GM23338 (cell line): ENCODE data around the gene NCKIPSD. TPM values are rescaled to one million over a fixed set of nuclear protein-coding genes. Genes with fewer than 3 reads are reported as not detected.

ENCODE experiments used
- ATAC-seq: fragments of 200-7000 bp; cut with Tn5 transposase; 3 replicates; pipeline ENCODE4 v1.9.1; 2020
- DNase-seq: peaks from one replicate; pipeline ENCODE4 v3.0.0-alpha.2; 2015; ENCODE audit warnings: low spot score
- H2AFZ ChIP-seq: fragments of 200-600 bp; sonication (generic); 2 replicates; pipeline ENCODE4 v1.8.0; 2016; ENCODE audit warnings: antibody characterized with exemption, mild to moderate bottlenecking, moderate library complexity
- H3F3A ChIP-seq: fragments of 200-600 bp; sonication (generic); replicated peaks from 2 replicates; pipeline ENCODE4 v1.8.0; 2017; ENCODE audit warnings: antibody characterized with exemption, mixed run types, low read depth
- H3K27ac ChIP-seq: fragments of 200-600 bp; sonication (generic); 2 replicates; pipeline ENCODE4 v1.6.1; 2016; ENCODE audit warnings: low read depth
- H3K27me3 ChIP-seq: fragments of 200-600 bp; sonication (generic); 2 replicates; pipeline ENCODE4 v1.8.0; 2016; ENCODE audit warnings: mild to moderate bottlenecking, mixed run types, moderate library complexity; ENCODE audit not compliant: insufficient read depth
- H3K36me3 ChIP-seq: fragments of 200-600 bp; sonication (generic); 2 replicates; pipeline ENCODE4 v1.8.0; 2016; ENCODE audit warnings: mild to moderate bottlenecking; ENCODE audit not compliant: insufficient read depth
- H3K4me1 ChIP-seq: fragments of 200-600 bp; sonication (generic); 2 replicates; pipeline ENCODE4 v1.8.0; 2016; ENCODE audit warnings: mild to moderate bottlenecking, moderate library complexity; ENCODE audit not compliant: insufficient read depth
- H3K4me2 ChIP-seq: fragments of 200-600 bp; sonication (generic); 2 replicates; pipeline ENCODE4 v1.7.1; 2017; ENCODE audit warnings: mixed run types
- H3K4me3 ChIP-seq: fragments of 200-600 bp; sonication (generic); 2 replicates; pipeline ENCODE4 v1.6.1; 2016; ENCODE audit warnings: mixed run types
- H3K79me2 ChIP-seq: fragments of 200-600 bp; sonication (generic); replicated peaks from 2 replicates; pipeline ENCODE4 v1.8.0; 2017; ENCODE audit warnings: mild to moderate bottlenecking; ENCODE audit not compliant: insufficient read depth
- H3K9me2 ChIP-seq: fragments of 200-600 bp; sonication (generic); 2 replicates; pipeline ENCODE4 v1.8.0; 2017; ENCODE audit not compliant: insufficient read depth
- H4K20me1 ChIP-seq: fragments of 200-600 bp; sonication (generic); replicated peaks from 2 replicates; pipeline ENCODE4 v1.8.0; 2017; ENCODE audit warnings: mild to moderate bottlenecking; ENCODE audit not compliant: insufficient read depth
- H3K27ac Mint-ChIP-seq: 2 replicates; pipeline ENCODE4 v1.8.0; 2020; ENCODE audit warnings: inconsistent platforms, mild to moderate bottlenecking, moderate library complexity, mixed read lengths
- H3K27me3 Mint-ChIP-seq: 3 replicates; pipeline ENCODE4 v1.8.0; 2022; ENCODE audit warnings: low read depth, mild to moderate bottlenecking, moderate library complexity, mixed read lengths, inconsistent platforms; ENCODE audit not compliant: insufficient read depth, poor library complexity
- H3K36me3 Mint-ChIP-seq: 3 replicates; pipeline ENCODE4 v1.8.0; 2021; ENCODE audit warnings: low read depth, mild to moderate bottlenecking, inconsistent platforms, moderate library complexity, mixed read lengths
- H3K4me1 Mint-ChIP-seq: 3 replicates; pipeline ENCODE4 v1.8.0; 2020; ENCODE audit warnings: mild to moderate bottlenecking, inconsistent platforms, mixed read lengths
- H3K4me3 Mint-ChIP-seq: 3 replicates; pipeline ENCODE4 v1.8.0; 2021; ENCODE audit warnings: moderate library complexity, mild to moderate bottlenecking, inconsistent platforms, mixed read lengths
- H3K9me3 Mint-ChIP-seq: 3 replicates; pipeline ENCODE4 v1.8.0; 2020; ENCODE audit warnings: moderate library complexity, mild to moderate bottlenecking, inconsistent platforms, mixed read lengths
- EZH2phosphoT487 ChIP-seq: fragments of 200-600 bp; sonication (generic); IDR thresholded peaks from one replicate; pipeline ENCODE4 v1.8.1; 2018; ENCODE audit warnings: antibody characterized with exemption; ENCODE audit not compliant: unreplicated experiment
- NANOG ChIP-seq: IDR thresholded peaks from 2 replicates; pipeline ENCODE4 v1.6.1; 2016; ENCODE audit warnings: antibody characterized with exemption, borderline replicate concordance
- STAT1 ChIP-seq: IDR thresholded peaks from one replicate; pipeline ENCODE4 v1.6.1; 2016; ENCODE audit warnings: antibody characterized with exemption; ENCODE audit not compliant: unreplicated experiment
- ZNF331 ChIP-seq: fragments of 250-450 bp; sonication (Bioruptor Pico); IDR thresholded peaks from 2 replicates; pipeline ENCODE4 v1.5.0; 2020; ENCODE audit warnings: low read depth, mild to moderate bottlenecking, moderate library complexity
- polyA plus RNA-seq: library from polyadenylated mRNA; unstranded; fragments of >200 nt; fragmentation: Nextera tagmentation; extraction: Ambion mirVana; gene quantifications from 2 replicates; pipeline ENCODE4 v1.2.1, GENCODE V29; 2016
- total RNA-seq: library from RNA; depleted of rRNA; stranded (reverse); fragments of >200 nt; shearing (Covaris generic); gene quantifications from 2 replicates; pipeline ENCODE4 v1.2.3, GENCODE V29; 2014
- TF ChIP-seq, protein P1 (sequence below): fragments of 250-450 bp; sonication (Bioruptor Pico); IDR thresholded peaks from 2 replicates; pipeline ENCODE4 v1.5.0; 2020; ENCODE audit warnings: mild to moderate bottlenecking, moderate library complexity
- TF ChIP-seq, protein P2 (sequence below): IDR thresholded peaks from one replicate; pipeline ENCODE4 v1.6.1; 2018; ENCODE audit warnings: antibody characterized with exemption; ENCODE audit not compliant: unreplicated experiment
- TF ChIP-seq, protein P3 (sequence below): IDR thresholded peaks from 2 replicates; pipeline ENCODE4 v1.6.1; 2016; ENCODE audit warnings: antibody characterized with exemption

The NCKIPSD gene
- total and polyA plus RNA-seq, 2 experiments from 2014 or later = 15.1 to 45.1 TPM

- DNase-seq = no peak
- peaks cover 51% of the 10 kb centered on the region for H3K36me3 Mint-ChIP-seq
- Histone ChIP-seq H2AFZ (no peak overlapping the region), H3K36me3 (peaks cover 7% of the 10 kb centered on the region; the same call in 1 of the 2 replicates), H3K4me1 (0 out of 2 replicates have a peak, but pooled peaks cover 3% of the 10 kb centered on the region), H4K20me1 (no peaks in the 10 kb centered on the region; the same call in 1 of the 2 replicates), H3K4me3 (no peak overlapping the region), H3K9me2 (no peaks in the 10 kb centered on the region), H3K27ac (no peak overlapping the region), H3K4me2 (no peak overlapping the region), H3K27me3 (no peaks in the 10 kb centered on the region), H3K79me2 (no peaks in the 10 kb centered on the region), H3F3A (peaks cover 5% of the 10 kb centered on the region; the same call in 1 of the 2 replicates)
- no peak for TF ChIP-seq NANOG
- TF ChIP-seq, protein P1, sequence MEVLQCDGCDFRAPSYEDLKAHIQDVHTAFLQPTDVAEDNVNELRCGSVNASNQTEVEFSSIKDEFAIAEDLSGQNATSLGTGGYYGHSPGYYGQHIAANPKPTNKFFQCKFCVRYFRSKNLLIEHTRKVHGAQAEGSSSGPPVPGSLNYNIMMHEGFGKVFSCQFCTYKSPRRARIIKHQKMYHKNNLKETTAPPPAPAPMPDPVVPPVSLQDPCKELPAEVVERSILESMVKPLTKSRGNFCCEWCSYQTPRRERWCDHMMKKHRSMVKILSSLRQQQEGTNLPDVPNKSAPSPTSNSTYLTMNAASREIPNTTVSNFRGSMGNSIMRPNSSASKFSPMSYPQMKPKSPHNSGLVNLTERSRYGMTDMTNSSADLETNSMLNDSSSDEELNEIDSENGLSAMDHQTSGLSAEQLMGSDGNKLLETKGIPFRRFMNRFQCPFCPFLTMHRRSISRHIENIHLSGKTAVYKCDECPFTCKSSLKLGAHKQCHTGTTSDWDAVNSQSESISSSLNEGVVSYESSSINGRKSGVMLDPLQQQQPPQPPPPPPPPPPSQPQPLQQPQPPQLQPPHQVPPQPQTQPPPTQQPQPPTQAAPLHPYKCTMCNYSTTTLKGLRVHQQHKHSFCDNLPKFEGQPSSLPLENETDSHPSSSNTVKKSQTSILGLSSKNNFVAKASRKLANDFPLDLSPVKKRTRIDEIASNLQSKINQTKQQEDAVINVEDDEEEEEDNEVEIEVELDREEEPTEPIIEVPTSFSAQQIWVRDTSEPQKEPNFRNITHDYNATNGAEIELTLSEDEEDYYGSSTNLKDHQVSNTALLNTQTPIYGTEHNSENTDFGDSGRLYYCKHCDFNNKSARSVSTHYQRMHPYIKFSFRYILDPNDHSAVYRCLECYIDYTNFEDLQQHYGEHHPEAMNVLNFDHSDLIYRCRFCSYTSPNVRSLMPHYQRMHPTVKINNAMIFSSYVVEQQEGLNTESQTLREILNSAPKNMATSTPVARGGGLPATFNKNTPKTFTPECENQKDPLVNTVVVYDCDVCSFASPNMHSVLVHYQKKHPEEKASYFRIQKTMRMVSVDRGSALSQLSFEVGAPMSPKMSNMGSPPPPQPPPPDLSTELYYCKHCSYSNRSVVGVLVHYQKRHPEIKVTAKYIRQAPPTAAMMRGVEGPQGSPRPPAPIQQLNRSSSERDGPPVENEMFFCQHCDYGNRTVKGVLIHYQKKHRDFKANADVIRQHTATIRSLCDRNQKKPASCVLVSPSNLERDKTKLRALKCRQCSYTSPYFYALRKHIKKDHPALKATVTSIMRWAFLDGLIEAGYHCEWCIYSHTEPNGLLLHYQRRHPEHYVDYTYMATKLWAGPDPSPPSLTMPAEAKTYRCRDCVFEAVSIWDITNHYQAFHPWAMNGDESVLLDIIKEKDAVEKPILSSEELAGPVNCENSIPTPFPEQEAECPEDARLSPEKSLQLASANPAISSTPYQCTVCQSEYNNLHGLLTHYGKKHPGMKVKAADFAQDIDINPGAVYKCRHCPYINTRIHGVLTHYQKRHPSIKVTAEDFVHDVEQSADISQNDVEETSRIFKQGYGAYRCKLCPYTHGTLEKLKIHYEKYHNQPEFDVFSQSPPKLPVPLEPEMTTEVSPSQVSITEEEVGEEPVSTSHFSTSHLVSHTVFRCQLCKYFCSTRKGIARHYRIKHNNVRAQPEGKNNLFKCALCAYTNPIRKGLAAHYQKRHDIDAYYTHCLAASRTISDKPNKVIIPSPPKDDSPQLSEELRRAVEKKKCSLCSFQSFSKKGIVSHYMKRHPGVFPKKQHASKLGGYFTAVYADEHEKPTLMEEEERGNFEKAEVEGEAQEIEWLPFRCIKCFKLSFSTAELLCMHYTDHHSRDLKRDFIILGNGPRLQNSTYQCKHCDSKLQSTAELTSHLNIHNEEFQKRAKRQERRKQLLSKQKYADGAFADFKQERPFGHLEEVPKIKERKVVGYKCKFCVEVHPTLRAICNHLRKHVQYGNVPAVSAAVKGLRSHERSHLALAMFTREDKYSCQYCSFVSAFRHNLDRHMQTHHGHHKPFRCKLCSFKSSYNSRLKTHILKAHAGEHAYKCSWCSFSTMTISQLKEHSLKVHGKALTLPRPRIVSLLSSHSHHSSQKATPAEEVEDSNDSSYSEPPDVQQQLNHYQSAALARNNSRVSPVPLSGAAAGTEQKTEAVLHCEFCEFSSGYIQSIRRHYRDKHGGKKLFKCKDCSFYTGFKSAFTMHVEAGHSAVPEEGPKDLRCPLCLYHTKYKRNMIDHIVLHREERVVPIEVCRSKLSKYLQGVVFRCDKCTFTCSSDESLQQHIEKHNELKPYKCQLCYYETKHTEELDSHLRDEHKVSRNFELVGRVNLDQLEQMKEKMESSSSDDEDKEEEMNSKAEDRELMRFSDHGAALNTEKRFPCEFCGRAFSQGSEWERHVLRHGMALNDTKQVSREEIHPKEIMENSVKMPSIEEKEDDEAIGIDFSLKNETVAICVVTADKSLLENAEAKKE = no peak
- TF ChIP-seq EZH2phosphoT487 = no peak
- TF ChIP-seq, protein P2, sequence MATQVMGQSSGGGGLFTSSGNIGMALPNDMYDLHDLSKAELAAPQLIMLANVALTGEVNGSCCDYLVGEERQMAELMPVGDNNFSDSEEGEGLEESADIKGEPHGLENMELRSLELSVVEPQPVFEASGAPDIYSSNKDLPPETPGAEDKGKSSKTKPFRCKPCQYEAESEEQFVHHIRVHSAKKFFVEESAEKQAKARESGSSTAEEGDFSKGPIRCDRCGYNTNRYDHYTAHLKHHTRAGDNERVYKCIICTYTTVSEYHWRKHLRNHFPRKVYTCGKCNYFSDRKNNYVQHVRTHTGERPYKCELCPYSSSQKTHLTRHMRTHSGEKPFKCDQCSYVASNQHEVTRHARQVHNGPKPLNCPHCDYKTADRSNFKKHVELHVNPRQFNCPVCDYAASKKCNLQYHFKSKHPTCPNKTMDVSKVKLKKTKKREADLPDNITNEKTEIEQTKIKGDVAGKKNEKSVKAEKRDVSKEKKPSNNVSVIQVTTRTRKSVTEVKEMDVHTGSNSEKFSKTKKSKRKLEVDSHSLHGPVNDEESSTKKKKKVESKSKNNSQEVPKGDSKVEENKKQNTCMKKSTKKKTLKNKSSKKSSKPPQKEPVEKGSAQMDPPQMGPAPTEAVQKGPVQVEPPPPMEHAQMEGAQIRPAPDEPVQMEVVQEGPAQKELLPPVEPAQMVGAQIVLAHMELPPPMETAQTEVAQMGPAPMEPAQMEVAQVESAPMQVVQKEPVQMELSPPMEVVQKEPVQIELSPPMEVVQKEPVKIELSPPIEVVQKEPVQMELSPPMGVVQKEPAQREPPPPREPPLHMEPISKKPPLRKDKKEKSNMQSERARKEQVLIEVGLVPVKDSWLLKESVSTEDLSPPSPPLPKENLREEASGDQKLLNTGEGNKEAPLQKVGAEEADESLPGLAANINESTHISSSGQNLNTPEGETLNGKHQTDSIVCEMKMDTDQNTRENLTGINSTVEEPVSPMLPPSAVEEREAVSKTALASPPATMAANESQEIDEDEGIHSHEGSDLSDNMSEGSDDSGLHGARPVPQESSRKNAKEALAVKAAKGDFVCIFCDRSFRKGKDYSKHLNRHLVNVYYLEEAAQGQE = no peak
- no peak for TF ChIP-seq STAT1
- no peak for TF ChIP-seq ZNF331 (CRISPR knock-in tag)
- TF ChIP-seq, protein P3, sequence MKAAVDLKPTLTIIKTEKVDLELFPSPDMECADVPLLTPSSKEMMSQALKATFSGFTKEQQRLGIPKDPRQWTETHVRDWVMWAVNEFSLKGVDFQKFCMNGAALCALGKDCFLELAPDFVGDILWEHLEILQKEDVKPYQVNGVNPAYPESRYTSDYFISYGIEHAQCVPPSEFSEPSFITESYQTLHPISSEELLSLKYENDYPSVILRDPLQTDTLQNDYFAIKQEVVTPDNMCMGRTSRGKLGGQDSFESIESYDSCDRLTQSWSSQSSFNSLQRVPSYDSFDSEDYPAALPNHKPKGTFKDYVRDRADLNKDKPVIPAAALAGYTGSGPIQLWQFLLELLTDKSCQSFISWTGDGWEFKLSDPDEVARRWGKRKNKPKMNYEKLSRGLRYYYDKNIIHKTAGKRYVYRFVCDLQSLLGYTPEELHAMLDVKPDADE = no peak
- no peak for ATAC-seq
- H3K27ac Mint-ChIP-seq = no peak overlapping the region
- no peaks in the 10 kb centered on the region for H3K9me3 Mint-ChIP-seq
- no peak overlapping the region for H3K4me3 Mint-ChIP-seq
- peaks cover 15% of the 10 kb centered on the region; the same call in 2 of the 3 replicates for H3K4me1 Mint-ChIP-seq
- H3K27me3 Mint-ChIP-seq = peaks cover 7% of the 10 kb centered on the region
Measured at GRCh38 chr3:48625600-48625999, 60.1 kb downstream of the NCKIPSD start.
